IPS-NIHi7 (cell line): Measurements from ENCODE around the gene GPR61.

Source experiments
- DNase-seq: peaks from one replicate; pipeline ENCODE4 v3.0.0; 2012; ENCODE audit warnings: mixed read lengths; ENCODE audit errors: extremely low spot score

The GPR61 gene

GRCh38 chr1:109539676-109540075, at the start of gene GPR61:
Gene GPR61 (plus strand): TSS chr1:109539872. CDS start chr1:109543023, 3,151 bp downstream.
- peak; percentile 18 for DNase-seq

- peak; percentile 71 for DNase-seq
These were observed 49.4 kb upstream of the GPR61 start for GRCh38 chr1:109490029-109490933.

- no peak for DNase-seq
These were observed 48.8 kb upstream of the GPR61 start for GRCh38 chr1:109490934-109491302.

- no peak for DNase-seq
These were observed 48.3 kb upstream of the GPR61 start for GRCh38 chr1:109491372-109491771.

GRCh38 chr1:109492779-109493178, 46.9 kb upstream of the GPR61 start:
- DNase-seq: no peak

- DNase-seq: no peak
These were observed 46.4 kb upstream of the GPR61 start for GRCh38 chr1:109493227-109493626.

- peak; percentile 91 for DNase-seq
These were observed 45.7 kb upstream of the GPR61 start, which contains the start of gene CYB561D1 for GRCh38 chr1:109493805-109494539. Gene CYB561D1 (plus strand): TSS chr1:109494094. CDS start chr1:109494140, 46 bp downstream.

GRCh38 chr1:109495738-109496137, 43.9 kb upstream of the GPR61 start:
- DNase-seq: no peak

- no peak for DNase-seq
These were observed 42.1 kb upstream of the GPR61 start for GRCh38 chr1:109497449-109498160.

GRCh38 chr1:109498161-109498801, 41.4 kb upstream of the GPR61 start:
- peak; percentile 78 for DNase-seq

GRCh38 chr1:109499081-109499480, 40.6 kb upstream of the GPR61 start:
- DNase-seq: no peak

- DNase-seq: peak; percentile 67
These were observed 39.8 kb upstream of the GPR61 start for GRCh38 chr1:109499661-109500536.

GRCh38 chr1:109500941-109501381, 38.7 kb upstream of the GPR61 start:
- no peak for DNase-seq

- no peak for DNase-seq
These were observed 37.9 kb upstream of the GPR61 start for GRCh38 chr1:109501644-109502363.

- no peak for DNase-seq
These were observed 37.3 kb upstream of the GPR61 start for GRCh38 chr1:109502364-109502851.

- DNase-seq: no peak
These were observed 35.7 kb upstream of the GPR61 start for GRCh38 chr1:109503935-109504334.

GRCh38 chr1:109504974-109505373, 34.7 kb upstream of the GPR61 start:
- no peak for DNase-seq

- DNase-seq: no peak
These were observed 31.4 kb upstream of the GPR61 start for GRCh38 chr1:109508001-109508872.

- DNase-seq: no peak
These were observed 30.8 kb upstream of the GPR61 start for GRCh38 chr1:109508873-109509175.
